ENCODE measurements around the gene MRPL16.
"Not testable (repeated sequence)": the region's sequence is repeated elsewhere in the genome, so short reads cannot be mapped to it uniquely, and the experiment has no call there.

The MRPL16 gene

GRCh38 chr11:59829358-59829757 lies 18.8 kb upstream of the MRPL16 start:
- no peak for DNase-seq
- Mint-ChIP-seq H3K27me3 (no peaks in the 10 kb centered on the region), H3K36me3 (ENCODE audit: low read depth) (no peaks in the 10 kb centered on the region), H3K4me3 (no peak overlapping the region), H3K9me3 (no peaks in the 10 kb centered on the region), H3K27ac (no peak overlapping the region), H3K4me1 (ENCODE audit: low read depth) (peaks cover 2% of the 10 kb centered on the region)

GRCh38 chr11:59822989-59823566 lies 12.5 kb upstream of the MRPL16 start:
- Mint-ChIP-seq H3K4me1 (ENCODE audit: low read depth) (peaks cover 4% of the 10 kb centered on the region), H3K9me3 (no peaks in the 10 kb centered on the region), H3K27ac (no peak overlapping the region), H3K27me3 (no peaks in the 10 kb centered on the region), H3K4me3 (no peak overlapping the region), H3K36me3 (ENCODE audit: low read depth) (no peaks in the 10 kb centered on the region)
- no peak for DNase-seq

- no peak for DNase-seq
- Mint-ChIP-seq H3K9me3 (no peaks in the 10 kb centered on the region), H3K4me1 (ENCODE audit: low read depth) (peaks cover 8% of the 10 kb centered on the region), H3K36me3 (ENCODE audit: low read depth) (no peaks in the 10 kb centered on the region), H3K27ac (no peak overlapping the region), H3K27me3 (no peaks in the 10 kb centered on the region), H3K4me3 (no peak overlapping the region)
These were observed 8.0 kb upstream of the MRPL16 start for GRCh38 chr11:59818572-59818971.

GRCh38 chr11:59816434-59816833 lies 5.9 kb upstream of the MRPL16 start:
- H3K9me3 Mint-ChIP-seq; H3K36me3 Mint-ChIP-seq (ENCODE audit: low read depth); H3K4me1 Mint-ChIP-seq (ENCODE audit: low read depth); H3K27me3 Mint-ChIP-seq; H3K27ac Mint-ChIP-seq; H3K4me3 Mint-ChIP-seq; DNase-seq: not testable (repeated sequence)

- no peaks in the 10 kb centered on the region for H3K9me3 Mint-ChIP-seq
- no peaks in the 10 kb centered on the region for H3K27me3 Mint-ChIP-seq
- H3K27ac Mint-ChIP-seq, result no peak overlapping the region
- H3K36me3 Mint-ChIP-seq (ENCODE audit: low read depth), result no peaks in the 10 kb centered on the region
- no peak overlapping the region for H3K4me3 Mint-ChIP-seq
- DNase-seq, result no peak
- peaks cover 16% of the 10 kb centered on the region for H3K4me1 Mint-ChIP-seq (ENCODE audit: low read depth)
These were observed 5.2 kb upstream of the MRPL16 start for GRCh38 chr11:59815754-59816153.

- H3K4me3 Mint-ChIP-seq, result no peak overlapping the region
These were observed 3.4 kb upstream of the MRPL16 start for GRCh38 chr11:59814021-59814420.

GRCh38 chr11:59813364-59813763 lies 2.8 kb upstream of the MRPL16 start:
- Mint-ChIP-seq H3K4me1 (ENCODE audit: low read depth) (peaks cover 26% of the 10 kb centered on the region), H3K9me3 (no peaks in the 10 kb centered on the region), H3K27ac (no peak overlapping the region), H3K27me3 (no peaks in the 10 kb centered on the region), H3K4me3 (no peak overlapping the region), H3K36me3 (ENCODE audit: low read depth) (peaks cover 17% of the 10 kb centered on the region)
- DNase-seq, result no peak

More at GRCh38 chr11:59814021-59814420, 3.4 kb upstream of the MRPL16 start:
- Mint-ChIP-seq H3K4me1 (ENCODE audit: low read depth) (peaks cover 24% of the 10 kb centered on the region), H3K9me3 (no peaks in the 10 kb centered on the region), H3K27ac (no peak overlapping the region), H3K27me3 (no peaks in the 10 kb centered on the region), H3K36me3 (ENCODE audit: low read depth) (peaks cover 11% of the 10 kb centered on the region)
- no peak for DNase-seq

GRCh38 chr11:59812220-59812619 lies 1.6 kb upstream of the MRPL16 start:
- H3K4me1 Mint-ChIP-seq (ENCODE audit: low read depth), result peaks cover 25% of the 10 kb centered on the region
- H3K36me3 Mint-ChIP-seq (ENCODE audit: low read depth), result peaks cover 28% of the 10 kb centered on the region
- no peak overlapping the region for H3K27ac Mint-ChIP-seq
- no peak for DNase-seq
- H3K4me3 Mint-ChIP-seq, result no peak overlapping the region
- no peaks in the 10 kb centered on the region for H3K9me3 Mint-ChIP-seq
- H3K27me3 Mint-ChIP-seq, result no peaks in the 10 kb centered on the region

- no peaks in the 10 kb centered on the region for H3K9me3 Mint-ChIP-seq
- peak overlapping the region; percentile 95 for H3K4me3 Mint-ChIP-seq
- no peak for DNase-seq
- no peaks in the 10 kb centered on the region for H3K27me3 Mint-ChIP-seq
- H3K27ac Mint-ChIP-seq, result peak overlapping the region; percentile 94
- peaks cover 40% of the 10 kb centered on the region for H3K36me3 Mint-ChIP-seq (ENCODE audit: low read depth)
- H3K4me1 Mint-ChIP-seq (ENCODE audit: low read depth), result peaks cover 25% of the 10 kb centered on the region
These were observed 307 bp upstream of the MRPL16 start for GRCh38 chr11:59810911-59811259.

GRCh38 chr11:59807047-59807610 lies 3.4 kb downstream of the MRPL16 start:
- Mint-ChIP-seq H3K36me3 (ENCODE audit: low read depth) (peaks cover 59% of the 10 kb centered on the region), H3K27ac (peak overlapping the region; percentile 6), H3K4me3 (no peak overlapping the region), H3K27me3 (no peaks in the 10 kb centered on the region), H3K4me1 (ENCODE audit: low read depth) (peaks cover 21% of the 10 kb centered on the region), H3K9me3 (no peaks in the 10 kb centered on the region)
- DNase-seq, result no peak

GRCh38 chr11:59804061-59804460 lies 6.5 kb downstream of the MRPL16 start:
- no peaks in the 10 kb centered on the region for H3K9me3 Mint-ChIP-seq
- peaks cover 47% of the 10 kb centered on the region for H3K36me3 Mint-ChIP-seq (ENCODE audit: low read depth)
- H3K4me1 Mint-ChIP-seq (ENCODE audit: low read depth), result peaks cover 5% of the 10 kb centered on the region
- H3K4me3 Mint-ChIP-seq, result no peak overlapping the region
- no peaks in the 10 kb centered on the region for H3K27me3 Mint-ChIP-seq
- no peak overlapping the region for H3K27ac Mint-ChIP-seq
- no peak for DNase-seq

- no peaks in the 10 kb centered on the region for H3K9me3 Mint-ChIP-seq
- no peak overlapping the region for H3K4me3 Mint-ChIP-seq
- no peaks in the 10 kb centered on the region for H3K4me1 Mint-ChIP-seq (ENCODE audit: low read depth)
- H3K36me3 Mint-ChIP-seq (ENCODE audit: low read depth), result peaks cover 36% of the 10 kb centered on the region
- no peak for DNase-seq
- H3K27me3 Mint-ChIP-seq, result no peaks in the 10 kb centered on the region
- H3K27ac Mint-ChIP-seq, result no peak overlapping the region
These were observed 7.9 kb downstream of the MRPL16 start for GRCh38 chr11:59802639-59803176.

- no peaks in the 10 kb centered on the region for H3K4me1 Mint-ChIP-seq (ENCODE audit: low read depth)
- H3K9me3 Mint-ChIP-seq, result no peaks in the 10 kb centered on the region
- no peak for DNase-seq
- H3K27ac Mint-ChIP-seq, result no peak overlapping the region
- H3K4me3 Mint-ChIP-seq, result no peak overlapping the region
- peaks cover 30% of the 10 kb centered on the region for H3K36me3 Mint-ChIP-seq (ENCODE audit: low read depth)
- H3K27me3 Mint-ChIP-seq, result no peaks in the 10 kb centered on the region
These were observed 8.5 kb downstream of the MRPL16 start for GRCh38 chr11:59801981-59802638.

- H3K4me3 Mint-ChIP-seq, result no peak overlapping the region
- no peaks in the 10 kb centered on the region for H3K27me3 Mint-ChIP-seq
- H3K4me1 Mint-ChIP-seq (ENCODE audit: low read depth), result no peaks in the 10 kb centered on the region
- no peak overlapping the region for H3K27ac Mint-ChIP-seq
- H3K36me3 Mint-ChIP-seq (ENCODE audit: low read depth), result peaks cover 22% of the 10 kb centered on the region
- DNase-seq, result no peak
- H3K9me3 Mint-ChIP-seq, result no peaks in the 10 kb centered on the region
These were observed 9.3 kb downstream of the MRPL16 start for GRCh38 chr11:59801160-59801706.

- no peaks in the 10 kb centered on the region for H3K4me1 Mint-ChIP-seq (ENCODE audit: low read depth)
- H3K36me3 Mint-ChIP-seq (ENCODE audit: low read depth), result peaks cover 20% of the 10 kb centered on the region
These were observed 10.1 kb downstream of the MRPL16 start for GRCh38 chr11:59800390-59801025.

More at GRCh38 chr11:59800390-59801025, 10.1 kb downstream of the MRPL16 start:
- no peaks in the 10 kb centered on the region for H3K27me3 Mint-ChIP-seq
- no peaks in the 10 kb centered on the region for H3K9me3 Mint-ChIP-seq
- no peak overlapping the region for H3K27ac Mint-ChIP-seq
- DNase-seq, result no peak
- H3K4me3 Mint-ChIP-seq, result no peak overlapping the region
